Measurements from ENCODE around the gene MEIS3.
"Not testable (repeated sequence)": the region's sequence is repeated elsewhere in the genome, so short reads cannot be mapped to it uniquely, and the experiment has no call there.

Gene MEIS3

GRCh38 chr19:47381653-47382279 is 37.6 kb downstream of the MEIS3 start:
- DNase-seq, result no peak

DNA sequence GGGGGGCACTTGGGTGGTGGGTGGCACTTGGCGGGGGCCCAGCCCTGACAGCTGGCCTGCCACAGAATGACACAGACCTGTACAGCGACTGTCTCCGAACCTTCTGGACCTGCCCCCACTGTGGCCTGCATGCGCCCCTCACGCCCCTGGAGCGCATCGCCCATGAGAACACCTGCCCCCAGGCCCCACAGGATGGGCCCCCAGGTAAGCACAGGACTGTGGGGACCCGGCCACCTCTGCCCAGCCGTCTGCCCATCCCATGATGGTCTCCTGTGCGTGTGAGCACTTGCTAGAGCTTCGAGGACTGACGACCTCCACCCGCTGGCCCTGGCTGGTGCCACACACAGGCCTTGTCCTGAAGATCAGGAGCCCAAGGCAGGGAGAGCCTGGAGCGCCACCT is 38.2 kb downstream of the MEIS3 start:
- DNase-seq, result no peak

GRCh38 chr19:47380559-47380958 is 38.8 kb downstream of the MEIS3 start:
- DNase-seq, result no peak

GRCh38 chr19:47379381-47379938 is 39.9 kb downstream of the MEIS3 start:
- DNase-seq, result no peak

DNA sequence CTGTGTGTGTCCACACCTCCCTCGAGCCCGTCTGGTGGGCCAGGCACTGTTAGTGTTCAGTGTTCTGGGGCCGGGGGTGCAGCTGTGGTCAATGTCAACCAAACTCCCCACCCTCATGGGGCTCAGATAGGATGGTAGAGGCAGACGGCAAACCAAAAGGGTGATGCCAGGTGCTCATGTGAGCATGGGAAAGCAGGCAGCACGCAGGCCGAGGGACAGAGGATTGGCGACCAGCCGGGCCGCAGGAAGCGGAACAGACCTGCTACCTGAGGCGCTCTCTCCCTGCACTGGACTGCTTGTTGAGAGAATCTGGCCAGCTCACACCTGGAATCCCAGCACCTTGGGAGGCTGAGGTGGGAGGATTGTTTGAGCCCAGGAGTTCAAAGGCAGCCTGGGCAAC is 41.1 kb downstream of the MEIS3 start:
- no peak for DNase-seq

DNA sequence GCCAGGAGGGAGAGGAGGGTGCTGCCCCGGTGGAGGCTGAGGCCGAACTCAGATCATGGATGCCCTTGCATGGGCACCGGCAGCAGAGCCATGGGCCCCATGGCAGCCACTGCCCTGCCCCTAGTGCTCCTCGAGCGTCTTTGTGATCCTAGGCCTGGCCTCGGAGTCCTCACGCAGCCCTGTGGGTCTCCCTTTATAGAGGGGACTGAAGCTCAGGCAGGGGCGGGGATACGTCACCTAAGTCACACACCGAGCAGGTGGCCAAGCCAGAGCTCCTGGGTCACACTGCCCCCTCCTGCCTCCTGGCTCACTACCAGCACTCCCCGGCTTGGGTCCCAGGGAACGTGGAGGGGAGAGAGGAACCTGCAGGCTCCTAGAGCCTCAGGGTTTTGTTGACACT is 41.5 kb downstream of the MEIS3 start:
- no peak for DNase-seq

- no peak for DNase-seq
Observed at GRCh38 chr19:47377208-47377701, 42.1 kb downstream of the MEIS3 start.

DNA sequence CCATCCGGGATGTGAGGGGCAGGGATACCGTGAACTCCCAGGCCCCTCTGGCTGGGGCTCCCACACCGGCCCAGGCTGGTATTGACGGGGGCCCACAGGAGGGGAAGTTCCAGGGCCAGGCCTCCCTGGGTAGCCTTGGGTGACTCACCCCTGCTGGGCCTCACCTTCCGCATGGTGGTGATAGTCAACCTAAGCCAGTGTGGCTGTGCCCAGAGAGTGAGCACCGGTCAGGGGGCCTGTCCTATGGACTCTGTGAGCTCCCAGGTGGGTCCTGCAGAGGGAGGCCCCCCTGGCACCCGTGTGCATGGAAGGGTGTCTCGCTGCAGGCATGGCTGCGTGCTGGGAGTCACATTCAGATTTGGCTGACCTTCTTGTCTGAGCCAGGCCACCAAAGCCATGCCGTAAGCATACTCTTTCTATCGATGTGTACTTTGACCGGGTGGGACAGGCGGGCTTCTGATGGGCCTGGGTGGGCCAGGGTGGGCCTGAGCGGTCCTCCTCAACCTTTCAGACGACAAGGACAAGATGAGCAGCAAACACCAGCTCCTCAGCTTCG is 42.7 kb downstream of the MEIS3 start:
- no peak for DNase-seq

DNA sequence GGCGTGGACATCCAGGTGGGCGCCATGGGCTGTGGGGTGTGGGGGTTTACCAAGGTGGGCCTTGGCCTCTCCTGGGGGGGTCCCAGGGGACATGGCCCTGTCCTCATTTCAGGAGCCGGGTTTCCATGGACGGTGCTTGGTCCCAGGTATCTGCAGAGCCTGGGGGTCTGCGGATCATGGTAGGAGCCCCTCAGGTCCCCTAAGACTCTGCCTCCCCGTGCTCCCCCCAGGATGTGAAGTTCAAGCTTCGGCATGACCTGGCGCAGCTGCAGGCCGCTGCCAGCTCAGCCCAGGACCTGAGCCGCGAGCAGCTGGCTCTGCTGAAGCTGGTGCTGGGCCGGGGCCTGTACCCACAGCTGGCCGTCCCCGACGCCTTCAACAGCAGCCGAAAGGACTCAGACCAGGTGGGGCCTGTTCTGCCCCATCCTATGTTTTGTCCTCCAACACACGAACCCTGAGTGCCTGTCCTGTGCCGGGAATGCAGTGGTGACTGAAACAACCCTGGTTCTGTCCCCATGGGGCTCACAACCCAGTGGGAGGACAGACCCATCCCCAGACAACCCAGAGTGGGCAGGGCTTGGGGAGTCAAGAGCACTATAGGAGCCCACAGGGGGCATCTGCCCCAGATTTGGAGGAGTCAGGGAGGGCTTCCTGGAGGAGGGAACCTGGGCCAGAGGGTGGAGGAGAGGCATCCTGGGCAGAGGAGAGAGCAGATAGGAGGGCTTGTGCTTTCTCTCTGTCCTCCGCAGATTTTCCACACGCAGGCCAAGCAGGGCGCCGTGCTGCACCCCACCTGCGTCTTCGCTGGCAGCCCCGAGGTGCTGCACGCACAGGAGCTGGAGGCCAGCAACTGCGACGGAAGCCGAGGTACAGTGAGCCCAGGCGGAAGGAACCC is 43.4 kb downstream of the MEIS3 start:
- no peak for DNase-seq

GRCh38 chr19:47374876-47375693 is 44.2 kb downstream of the MEIS3 start:
- no peak for DNase-seq

DNA sequence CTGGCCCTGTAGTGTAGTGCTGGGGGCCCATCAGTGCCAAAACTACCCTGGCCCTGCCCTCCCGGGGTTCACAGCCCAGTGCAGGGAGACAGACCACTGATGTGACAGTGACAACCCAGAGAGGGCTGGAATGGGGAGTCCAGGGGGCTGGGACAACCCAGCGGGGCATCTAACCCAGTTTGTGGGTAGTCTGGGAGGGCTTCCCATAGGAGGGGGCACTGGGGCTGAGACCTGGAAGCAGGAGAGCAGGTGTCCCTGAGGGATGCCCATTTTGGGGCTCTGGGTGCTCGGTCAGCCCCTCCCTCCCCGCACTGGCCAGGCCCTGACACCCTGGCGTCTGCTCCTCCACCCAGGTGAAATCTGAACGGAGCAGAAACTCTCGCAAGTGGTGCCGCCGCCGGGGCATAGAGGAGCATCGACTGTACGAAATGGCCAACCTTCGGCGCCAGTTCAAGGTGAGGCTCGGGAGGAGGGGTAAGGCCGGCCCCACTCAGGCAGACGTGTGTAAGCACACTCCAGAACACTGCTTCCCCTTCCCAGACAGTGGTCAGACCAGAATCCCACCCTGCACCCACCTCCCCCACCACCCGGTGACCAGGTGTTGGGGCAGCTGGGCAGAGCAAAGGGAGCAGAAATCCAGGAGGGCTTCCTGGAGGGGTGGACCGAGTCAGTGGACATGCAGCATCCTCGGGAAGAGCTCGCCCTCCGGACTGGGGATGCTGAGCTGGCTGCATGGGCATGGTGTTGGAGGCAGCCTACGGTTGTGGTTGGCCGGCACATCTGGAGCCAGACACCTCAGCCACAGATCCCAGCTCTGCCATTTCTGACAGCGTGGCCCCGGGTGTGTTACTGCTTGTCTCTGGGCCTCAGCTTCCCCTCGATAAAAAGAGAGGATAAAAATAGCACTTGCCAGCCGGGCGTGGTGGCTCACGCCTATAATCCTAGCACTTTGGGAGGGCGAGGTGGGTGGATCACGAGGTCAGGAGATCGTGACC is 45.8 kb downstream of the MEIS3 start:
- no peak for DNase-seq

DNA sequence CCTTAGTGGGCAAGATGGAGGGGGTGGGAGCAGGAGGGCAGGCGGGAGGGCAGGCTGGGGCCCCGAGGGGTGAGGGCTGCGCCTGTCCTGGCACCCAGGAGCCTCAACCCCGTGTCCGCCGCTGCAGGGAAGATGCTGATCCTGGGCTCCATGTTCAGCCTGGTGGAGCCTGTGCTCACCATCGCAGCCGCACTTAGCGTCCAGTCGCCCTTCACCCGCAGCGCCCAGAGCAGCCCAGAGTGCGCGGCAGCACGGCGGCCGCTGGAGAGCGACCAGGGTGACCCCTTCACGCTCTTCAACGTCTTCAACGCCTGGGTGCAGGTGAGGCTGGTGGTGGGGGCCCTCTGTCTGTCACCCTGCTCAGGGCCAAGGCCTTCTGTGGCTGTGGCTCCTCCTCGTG is 46.7 kb downstream of the MEIS3 start:
- DNase-seq, result no peak

- DNase-seq, result no peak
Observed at GRCh38 chr19:47371261-47371660, 48.1 kb downstream of the MEIS3 start.

DNA sequence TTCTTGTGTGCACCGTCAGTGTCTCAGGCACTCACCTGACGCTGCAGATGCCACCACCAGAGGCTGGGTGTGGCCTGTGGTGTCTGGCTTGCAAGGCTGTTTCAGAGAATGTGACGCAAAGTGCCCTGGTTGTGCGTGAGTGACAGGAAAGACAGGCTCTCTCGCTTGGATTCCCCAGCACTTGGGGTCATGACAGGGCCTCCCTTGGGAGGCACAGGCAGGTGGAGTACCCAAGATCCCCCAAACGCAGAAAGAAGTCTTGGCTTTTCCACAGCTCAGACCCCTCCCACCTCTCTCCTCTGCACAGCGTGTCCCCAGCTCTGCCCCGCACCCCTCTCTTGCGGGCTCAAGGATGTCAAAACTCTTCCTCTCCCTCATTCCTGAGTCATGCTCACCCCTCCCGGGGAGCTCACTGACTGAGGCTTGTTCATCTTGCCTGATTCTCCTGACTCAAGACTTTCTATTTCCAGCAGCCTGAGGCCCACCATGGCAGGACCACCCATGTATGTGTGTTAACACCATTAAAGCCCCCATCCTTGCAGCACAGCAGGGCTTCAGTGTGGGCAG is 49.2 kb downstream of the MEIS3 start:
- no peak for DNase-seq

GRCh38 chr19:47365455-47365854 is 53.9 kb downstream of the MEIS3 start:
- DNase-seq, result not testable (repeated sequence)

DNA sequence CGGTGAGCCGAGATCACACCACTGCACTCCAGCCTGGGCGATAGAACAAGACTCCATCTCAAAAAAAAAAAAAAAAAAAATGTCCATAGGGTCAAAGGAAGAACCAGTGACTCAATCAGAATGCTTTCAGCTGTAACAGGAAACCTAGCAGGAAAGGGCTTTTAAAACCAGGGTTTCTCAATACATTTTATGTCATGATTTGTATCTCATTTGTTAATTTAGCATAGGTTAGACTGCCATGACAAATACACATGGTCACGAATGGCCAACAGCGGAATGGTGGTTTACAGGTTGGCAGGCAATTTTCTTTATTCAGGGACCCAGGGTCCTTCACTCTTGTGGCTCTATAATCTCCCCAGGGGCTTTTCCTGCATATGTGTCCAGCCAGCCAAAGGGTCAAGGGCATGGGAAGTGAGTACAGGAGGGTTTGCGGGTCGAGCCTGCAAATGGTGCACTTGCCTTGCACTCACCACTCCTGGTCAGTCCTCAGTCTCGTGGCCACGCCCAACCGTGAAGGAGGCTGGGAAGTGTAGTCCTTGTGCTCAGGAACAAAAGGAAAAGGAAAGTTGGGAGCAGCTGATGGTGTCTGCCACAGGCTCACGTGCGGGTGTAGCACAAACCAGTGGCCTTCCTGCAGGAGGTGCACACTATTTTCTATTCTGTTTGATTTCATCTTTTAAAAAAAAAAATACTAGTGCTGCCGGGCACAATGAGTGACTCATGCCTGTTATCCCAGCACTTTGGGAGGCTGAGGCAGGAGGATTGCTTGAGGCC is 55.4 kb downstream of the MEIS3 start:
- DNase-seq, result no peak

DNA sequence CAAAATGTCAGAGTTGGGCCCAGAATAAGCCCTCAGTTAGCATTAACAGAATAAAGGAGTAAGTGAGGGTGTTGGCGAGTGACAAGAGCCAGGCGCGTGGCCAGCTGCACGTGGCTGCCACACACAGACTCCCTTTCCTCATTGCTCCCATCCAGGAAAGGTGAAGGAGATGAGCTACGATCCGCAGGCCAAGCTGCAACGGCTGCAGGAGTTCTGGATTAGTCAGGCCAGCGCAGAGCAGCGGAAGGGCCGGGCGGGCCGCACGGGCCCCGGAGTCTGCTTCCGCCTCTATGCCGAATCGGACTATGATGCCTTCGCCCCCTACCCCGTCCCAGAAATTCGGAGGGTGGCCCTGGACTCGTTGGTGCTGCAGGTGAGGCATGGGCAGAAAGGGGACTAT is 57.0 kb downstream of the MEIS3 start:
- DNase-seq, result no peak

GRCh38 chr19:47358936-47359335 is 60.4 kb downstream of the MEIS3 start:
- no peak for DNase-seq

DNA sequence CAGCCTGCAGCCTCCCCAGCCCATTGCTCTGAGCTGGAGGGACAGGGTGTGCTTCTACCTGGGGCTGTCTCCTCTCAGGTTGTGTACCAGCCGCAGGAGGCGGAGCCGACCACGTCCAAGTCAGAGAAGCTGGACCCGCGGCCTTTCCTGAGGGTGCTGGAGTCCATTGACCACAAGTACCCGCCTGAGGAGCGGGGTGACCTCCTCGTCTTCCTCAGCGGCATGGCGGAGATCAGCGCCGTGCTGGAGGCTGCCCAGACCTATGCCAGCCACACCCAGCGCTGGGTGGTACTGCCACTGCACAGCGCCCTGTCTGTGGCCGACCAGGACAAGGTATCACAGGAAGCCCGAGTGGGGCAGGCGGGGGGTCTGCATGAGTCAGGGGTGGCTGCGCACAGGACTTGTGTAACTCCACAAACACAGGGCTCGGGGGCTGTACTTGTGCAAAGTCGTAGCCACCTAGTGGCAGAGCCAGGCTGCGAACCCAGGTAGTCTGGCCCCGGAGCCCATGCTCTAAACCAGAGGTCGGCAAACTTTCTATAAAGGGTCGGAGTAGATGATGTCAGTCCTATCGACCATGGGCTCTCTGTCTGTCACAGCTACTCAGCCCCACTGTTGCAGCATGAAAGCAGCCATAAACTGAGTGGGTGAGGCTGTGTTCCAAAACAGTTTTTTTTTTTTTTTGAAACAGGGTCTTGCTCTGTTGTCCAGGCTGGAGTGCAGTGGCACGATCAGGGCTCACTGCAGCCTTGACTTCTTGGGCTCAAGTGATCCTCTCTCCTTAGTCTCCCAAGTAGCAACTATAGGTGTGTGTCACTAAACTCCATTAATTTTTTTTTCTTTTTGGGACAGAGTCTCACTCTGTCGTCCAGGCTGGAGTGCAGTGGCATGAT is 61.3 kb downstream of the MEIS3 start:
- DNase-seq, result no peak

Measured in activated CD8-positive, alpha-beta memory T cell treated with anti-CD3 and anti-CD28 coated beads, Interleukin-2, amount 50 U/mL, for 48 hours (primary cell).